NOMO-1 (cell line): Measurements from ENCODE around the gene FHAD1.
"Not testable (repeated sequence)": the region's sequence is repeated elsewhere in the genome, so short reads cannot be mapped to it uniquely, and the experiment has no call there.

Experiments used
- DNase-seq, 2 experiments: peaks; one replicate each; lab custom pipeline; 2025; ENCODE audit not compliant: unreplicated experiment in 2 of 2; lab: John Stamatoyannopoulos, UW

FHAD1 gene

GRCh38 chr1:15358565-15359133, 111.6 kb downstream of the FHAD1 start:
- no peak for DNase-seq

- no peak for DNase-seq
These were observed 113.7 kb downstream of the FHAD1 start for GRCh38 chr1:15360700-15361099.

GRCh38 chr1:15362096-15362736, 115.2 kb downstream of the FHAD1 start:
- no peak for DNase-seq

- DNase-seq, result no peak
These were observed 115.7 kb downstream of the FHAD1 start for GRCh38 chr1:15362737-15363128.

GRCh38 chr1:15364740-15365139, 117.7 kb downstream of the FHAD1 start:
- no peak for DNase-seq

- no peak for DNase-seq
These were observed 121.9 kb downstream of the FHAD1 start for GRCh38 chr1:15368888-15369287.

GRCh38 chr1:15370268-15370667, 123.2 kb downstream of the FHAD1 start:
- no peak for DNase-seq

- no peak for DNase-seq
These were observed 123.9 kb downstream of the FHAD1 start for GRCh38 chr1:15370781-15371520.

GRCh38 chr1:15371610-15372545, 124.9 kb downstream of the FHAD1 start:
- DNase-seq, result no peak

- no peak for DNase-seq
These were observed 131.7 kb downstream of the FHAD1 start for GRCh38 chr1:15378729-15379128.

- DNase-seq, result not testable (repeated sequence)
These were observed 132.1 kb downstream of the FHAD1 start for GRCh38 chr1:15379151-15379550.

- DNase-seq, result no peak
These were observed 133.8 kb downstream of the FHAD1 start for GRCh38 chr1:15380601-15381508.

- DNase-seq, result no peak
These were observed 134.8 kb downstream of the FHAD1 start for GRCh38 chr1:15381805-15382204.

GRCh38 chr1:15382601-15383518, 135.8 kb downstream of the FHAD1 start:
- no peak for DNase-seq

GRCh38 chr1:15383810-15384209, 136.8 kb downstream of the FHAD1 start:
- no peak for DNase-seq

- DNase-seq, result no peak
These were observed 137.4 kb downstream of the FHAD1 start for GRCh38 chr1:15384301-15384901.

- DNase-seq, result no peak
These were observed 138.4 kb downstream of the FHAD1 start for GRCh38 chr1:15385420-15385819.

GRCh38 chr1:15386164-15386749, 139.2 kb downstream of the FHAD1 start:
- no peak for DNase-seq
